Stimulated activated memory B cell treated with anti-CD40 and anti-IgM and Interleukin-4, amounts not matched to agents 10 μg/mL and 1 μg/mL and 100 μg/mL, for 72 hours (primary cell): ENCODE measurements around the gene ORMDL2.
"Not testable (repeated sequence)": the region's sequence is repeated elsewhere in the genome, so short reads cannot be mapped to it uniquely, and the experiment has no call there.

Source experiments
- ATAC-seq: fragments of 150-1000 bp; cut with Tn5 transposase; 2 replicates; pipeline ENCODE4 v1.10.0; 2021
- H3K27ac Mint-ChIP-seq: one replicate; pipeline ENCODE4 v1.8.0; 2022; ENCODE audit warnings: mild to moderate bottlenecking, mixed read lengths
- H3K27me3 Mint-ChIP-seq: one replicate; pipeline ENCODE4 v1.8.0; 2022; ENCODE audit warnings: mixed read lengths
- H3K36me3 Mint-ChIP-seq: one replicate; pipeline ENCODE4 v1.8.0; 2022; ENCODE audit warnings: mixed read lengths
- H3K4me1 Mint-ChIP-seq: one replicate; pipeline ENCODE4 v1.8.0; 2022; ENCODE audit warnings: mixed read lengths
- H3K4me3 Mint-ChIP-seq: one replicate; pipeline ENCODE4 v1.8.0; 2022; ENCODE audit warnings: mild to moderate bottlenecking, moderate library complexity, mixed read lengths
- H3K9me3 Mint-ChIP-seq: one replicate; pipeline ENCODE4 v1.8.0; 2022; ENCODE audit warnings: mixed read lengths

ORMDL2 gene

GRCh38 chr12:55862286-55862685 is 44.4 kb downstream of the ORMDL2 start:
- Mint-ChIP-seq H3K36me3 (no peaks in the 10 kb centered on the region), H3K27ac (no peak overlapping the region), H3K4me3 (no peak overlapping the region), H3K27me3 (no peaks in the 10 kb centered on the region), H3K4me1 (no peaks in the 10 kb centered on the region), H3K9me3 (peaks cover 3% of the 10 kb centered on the region)
- ATAC-seq: no peak

GRCh38 chr12:55862931-55863330 is 45.1 kb downstream of the ORMDL2 start:
- H3K27ac Mint-ChIP-seq, H3K4me3 Mint-ChIP-seq, ATAC-seq, H3K4me1 Mint-ChIP-seq, H3K27me3 Mint-ChIP-seq, H3K36me3 Mint-ChIP-seq, H3K9me3 Mint-ChIP-seq: not testable (repeated sequence)

- Mint-ChIP-seq H3K9me3 (peaks cover 3% of the 10 kb centered on the region), H3K27ac (no peak overlapping the region), H3K4me3 (no peak overlapping the region), H3K36me3 (no peaks in the 10 kb centered on the region), H3K27me3 (no peaks in the 10 kb centered on the region), H3K4me1 (no peaks in the 10 kb centered on the region)
- ATAC-seq: no peak
Measured at GRCh38 chr12:55865327-55865726, 47.5 kb downstream of the ORMDL2 start.

- not testable (repeated sequence) for H3K4me1 Mint-ChIP-seq, H3K36me3 Mint-ChIP-seq, H3K4me3 Mint-ChIP-seq, ATAC-seq, H3K9me3 Mint-ChIP-seq, H3K27me3 Mint-ChIP-seq, H3K27ac Mint-ChIP-seq
Measured at GRCh38 chr12:55866454-55867004, 48.7 kb downstream of the ORMDL2 start.
